H9 (cell line): ENCODE results near the gene TBC1D20. TPM values are rescaled to one million over a fixed set of nuclear protein-coding genes. Genes with fewer than 3 reads are reported as not detected.

Source experiments
- DNase-seq: peaks from one replicate; pipeline ENCODE4 v3.0.0-alpha.2; 2017
- H2AFZ ChIP-seq: one replicate; pipeline ENCODE4 v1.6.1; 2013; ENCODE audit warnings: mild to moderate bottlenecking, low read length, control low read depth, moderate library complexity
- H2AK5ac ChIP-seq: 2 replicates; pipeline ENCODE4 v1.6.1; 2013; ENCODE audit warnings: low read length, control low read depth, mixed read lengths; ENCODE audit not compliant: insufficient read length
- H2BK120ac ChIP-seq: one replicate; pipeline ENCODE4 v1.6.1; 2013; ENCODE audit warnings: low read depth, mild to moderate bottlenecking, low read length, control low read depth, inconsistent platforms; ENCODE audit not compliant: poor library complexity, severe bottlenecking
- H2BK12ac ChIP-seq: 2 replicates; pipeline ENCODE4 v1.6.1; 2013; ENCODE audit warnings: low read length, control low read depth, mixed read lengths, low read depth; ENCODE audit not compliant: insufficient read length
- H2BK15ac ChIP-seq: 2 replicates; pipeline ENCODE4 v1.6.1; 2013; ENCODE audit warnings: low read depth, low read length, control low read depth
- H2BK20ac ChIP-seq: one replicate; pipeline ENCODE4 v1.6.1; 2013; ENCODE audit warnings: low read depth, mild to moderate bottlenecking, low read length, control low read depth, inconsistent platforms; ENCODE audit not compliant: poor library complexity, severe bottlenecking
- H2BK5ac ChIP-seq: 2 replicates; pipeline ENCODE4 v1.6.1; 2013; ENCODE audit warnings: low read length, control low read depth, mixed read lengths; ENCODE audit not compliant: insufficient read length
- H3K14ac ChIP-seq: 2 replicates; pipeline ENCODE4 v1.6.1; 2013; ENCODE audit warnings: low read length, control low read depth; ENCODE audit not compliant: insufficient read depth
- H3K18ac ChIP-seq: 2 replicates; pipeline ENCODE4 v1.6.1; 2013; ENCODE audit warnings: low read depth, mild to moderate bottlenecking, mixed read lengths, low read length, control low read depth; ENCODE audit not compliant: insufficient read length
- H3K23ac ChIP-seq: 2 replicates; pipeline ENCODE4 v1.6.1; 2013; ENCODE audit warnings: low read length, control low read depth, mixed read lengths, low read depth; ENCODE audit not compliant: insufficient read length
- H3K23me2 ChIP-seq: 2 replicates; pipeline ENCODE4 v1.6.1; 2013; ENCODE audit warnings: low read depth, mild to moderate bottlenecking, mixed read lengths, low read length, control low read depth; ENCODE audit not compliant: insufficient read length, poor library complexity, severe bottlenecking
- H3K27ac ChIP-seq: 2 replicates; pipeline ENCODE4 v1.5.1; 2013; ENCODE audit warnings: low read length, control low read depth, mixed read lengths, low read depth; ENCODE audit not compliant: insufficient read length
- H3K27me3 ChIP-seq: 2 replicates; pipeline ENCODE4 v1.6.1; 2013; ENCODE audit warnings: low read length, control low read depth, inconsistent platforms; ENCODE audit not compliant: insufficient read depth
- H3K4ac ChIP-seq: 2 replicates; pipeline ENCODE4 v1.6.1; 2013; ENCODE audit warnings: low read depth, mild to moderate bottlenecking, control low read depth, inconsistent platforms, low read length, moderate library complexity
- H3K4me1 ChIP-seq: 2 replicates; pipeline ENCODE4 v1.6.1; 2013; ENCODE audit warnings: low read length, control low read depth, inconsistent platforms; ENCODE audit not compliant: insufficient read depth
- H3K4me2 ChIP-seq: 2 replicates; pipeline ENCODE4 v1.6.1; 2013; ENCODE audit warnings: low read length, control low read depth, mixed read lengths; ENCODE audit not compliant: insufficient read length, insufficient read depth
- H3K56ac ChIP-seq: 2 replicates; pipeline ENCODE4 v1.6.1; 2013; ENCODE audit warnings: low read depth, mild to moderate bottlenecking, mixed read lengths, low read length, control low read depth; ENCODE audit not compliant: insufficient read length
- H3K79me1 ChIP-seq: 2 replicates; pipeline ENCODE4 v1.6.1; 2013; ENCODE audit warnings: low read depth, mild to moderate bottlenecking, moderate library complexity, low read length, control low read depth, inconsistent platforms; ENCODE audit not compliant: insufficient read depth, poor library complexity, severe bottlenecking
- H3K79me2 ChIP-seq: 2 replicates; pipeline ENCODE4 v1.6.1; 2013; ENCODE audit warnings: low read length, control low read depth, inconsistent platforms; ENCODE audit not compliant: insufficient read depth
- H3K9ac ChIP-seq: 2 replicates; pipeline ENCODE4 v1.6.1; 2013; ENCODE audit warnings: low read length, control low read depth, mixed read lengths; ENCODE audit not compliant: insufficient read length; ENCODE audit errors: extremely low read depth
- H3K9me3 ChIP-seq: one replicate; pipeline ENCODE4 v1.6.1; 2013; ENCODE audit warnings: low read depth, low read length, inconsistent platforms; ENCODE audit not compliant: control insufficient read depth
- H3T11ph ChIP-seq: one replicate; pipeline ENCODE4 v1.6.1; 2013; ENCODE audit warnings: mild to moderate bottlenecking, low read length, control low read depth, inconsistent platforms
- H4K20me1 ChIP-seq: one replicate; pipeline ENCODE4 v1.6.1; 2013; ENCODE audit not compliant: control insufficient read depth, insufficient read length, insufficient read depth
- H4K5ac ChIP-seq: 2 replicates; pipeline ENCODE4 v1.6.1; 2013; ENCODE audit warnings: low read depth, mild to moderate bottlenecking, mixed read lengths, low read length, control low read depth; ENCODE audit not compliant: insufficient read length
- H4K8ac ChIP-seq: replicated peaks from 2 replicates; pipeline ENCODE4 v1.6.1; 2013; ENCODE audit warnings: low read length, control low read depth, mixed read lengths, low read depth; ENCODE audit not compliant: insufficient read length
- H4K91ac ChIP-seq: 2 replicates; pipeline ENCODE4 v1.6.1; 2013; ENCODE audit warnings: low read depth, mild to moderate bottlenecking, moderate library complexity, mixed read lengths, low read length, control low read depth; ENCODE audit not compliant: insufficient read length
- H3K27ac Mint-ChIP-seq, 3 experiments: 2 replicates in 2 of 3; 3 replicates in 1 of 3; pipeline ENCODE4 v1.8.0; 2020 to 2021; ENCODE audit warnings: mixed read lengths in 3 of 3, mild to moderate bottlenecking in 1 of 3, moderate library complexity in 1 of 3
- H3K27me3 Mint-ChIP-seq: 2 replicates; pipeline ENCODE4 v1.8.0; 2021; ENCODE audit warnings: low read depth, mild to moderate bottlenecking, moderate library complexity, mixed read lengths
- H3K36me3 Mint-ChIP-seq, 3 experiments: 2 replicates in 2 of 3; 3 replicates in 1 of 3; pipeline ENCODE4 v1.8.0; 2020 to 2021; ENCODE audit warnings: low read depth in 3 of 3, mixed read lengths in 3 of 3; ENCODE audit not compliant: insufficient read depth in 1 of 3
- H3K4me1 Mint-ChIP-seq, 2 experiments: 2 replicates each; pipeline ENCODE4 v1.8.0; 2020; ENCODE audit warnings: mixed read lengths in 2 of 2
- H3K4me3 Mint-ChIP-seq, 2 experiments: 2 replicates in 1 of 2; 3 replicates in 1 of 2; pipeline ENCODE4 v1.8.0; 2020 to 2021; ENCODE audit warnings: mild to moderate bottlenecking in 2 of 2, mixed read lengths in 2 of 2, moderate library complexity in 1 of 2
- H3K9me3 Mint-ChIP-seq, 2 experiments: 2 replicates in 1 of 2; 3 replicates in 1 of 2; pipeline ENCODE4 v1.8.0; 2020; ENCODE audit warnings: mild to moderate bottlenecking in 2 of 2, mixed read lengths in 2 of 2, moderate library complexity in 1 of 2
- CTCF ChIP-seq: fragments of 200-600 bp; sonication (generic); conservative IDR thresholded peaks from 3 replicates; pipeline ENCODE4 v1.8.0; 2021; ENCODE audit warnings: antibody characterized with exemption, mild to moderate bottlenecking
- WGBS: extraction: QIAGEN DNeasy Blood & Tissue Kit; methylation state at CpG from one replicate; pipeline ENCODE4 v1.1.7; 2013; ENCODE audit warnings: missing lambda C conversion rate, low lambda C conversion rate, mixed read lengths; ENCODE audit not compliant: insufficient read length; ENCODE audit errors: extremely low coverage; 5-methylcytosine and 5-hydroxymethylcytosine counted together
- total RNA-seq: library from RNA; stranded (reverse); gene quantifications from 2 replicates; pipeline ENCODE4 v1.2.1, GENCODE V29; 2021

Gene TBC1D20
- total RNA-seq, 1 experiment from 2014 or later = 17.9 TPM

- no CpG with 5 or more reads among the region's 1 CpG for WGBS
- Histone ChIP-seq H2AFZ (no peak overlapping the region), H3K79me1 (no peaks in the 10 kb centered on the region), H4K5ac (no peak overlapping the region), H3K18ac (no peak overlapping the region), H2BK5ac (no peak overlapping the region), H2AK5ac (no peak overlapping the region), H3K56ac (no peak overlapping the region), H3K23ac (no peak overlapping the region), H3K4ac (no peak overlapping the region), H3K27me3 (no peaks in the 10 kb centered on the region), H3K9me3 (peaks cover 30% of the 10 kb centered on the region), H4K20me1 (no peaks in the 10 kb centered on the region), H3K14ac (no peak overlapping the region), H4K91ac (no peak overlapping the region), H3K79me2 (no peaks in the 10 kb centered on the region), H2BK120ac (no peak overlapping the region), H3K4me1 (no peaks in the 10 kb centered on the region), H3K9ac (no peak overlapping the region), H2BK12ac (no peak overlapping the region), H3K27ac (no peak overlapping the region), H2BK20ac (no peak overlapping the region), H4K8ac (no peak overlapping the region), H3K4me2 (no peak overlapping the region), H2BK15ac (no peak overlapping the region), H3T11ph (no peak overlapping the region), H3K23me2 (no peaks in the 10 kb centered on the region)
- H3K4me1 Mint-ChIP-seq = no peaks in the 10 kb centered on the region
- no peak for DNase-seq
- no peak overlapping the region for H3K27ac Mint-ChIP-seq
- H3K4me3 Mint-ChIP-seq = no peak overlapping the region
- H3K9me3 Mint-ChIP-seq = peaks cover 43 to 45% of the 10 kb centered on the region in 2 experiments
- H3K27me3 Mint-ChIP-seq = peaks cover 33% of the 10 kb centered on the region
- H3K36me3 Mint-ChIP-seq = peaks cover 22 to 53% (median 28%) of the 10 kb centered on the region in 3 experiments
- TF ChIP-seq CTCF = no peak
Measured at GRCh38 chr20:472889-473292, 10.6 kb upstream of the TBC1D20 start.
